Body of pancreas (tissue), 4 donors: ENCODE measurements around the gene CEP72. TPM values are rescaled to one million over a fixed set of nuclear protein-coding genes. Genes with fewer than 3 reads are reported as not detected.

ENCODE experiments used
- ATAC-seq: fragments of 150-250 bp; one replicate; pipeline ENCODE4 v1.9.1; 2016
- DNase-seq, 4 donors: peaks; one replicate each; pipeline ENCODE4 v3.0.0-alpha.2; 2019
- H3K27ac ChIP-seq, 4 donors: fragments of 200-600 bp; sonication (generic); 1 replicate in 3 of 4; 2 replicates in 1 of 4; pipeline versions ENCODE4 v1.5.1 to v1.6.1; 2016 to 2019; ENCODE audit warnings: mild to moderate bottlenecking in 1 of 4, mixed read lengths in 1 of 4, moderate library complexity in 1 of 4
- H3K27me3 ChIP-seq, 2 donors: fragments of 200-600 bp; sonication (generic); one replicate each; pipeline ENCODE4 v1.6.0; 2016; ENCODE audit warnings: mild to moderate bottlenecking in 1 of 2
- H3K36me3 ChIP-seq, 2 donors: fragments of 200-600 bp; sonication (generic); replicated peaks in 1 of 2; 2 replicates each; pipeline ENCODE4 v1.5.1; 2016; ENCODE audit warnings: low read depth in 2 of 2; ENCODE audit not compliant: insufficient read depth in 1 of 2
- H3K4me1 ChIP-seq: fragments of 200-600 bp; sonication (generic); one replicate; pipeline ENCODE4 v1.6.0; 2016
- H3K4me3 ChIP-seq, 2 donors: fragments of 200-600 bp; sonication (generic); 1 replicate in 1 of 2; 2 replicates in 1 of 2; pipeline ENCODE4 v1.5.1; 2016 to 2019
- H3K9me3 ChIP-seq, 3 donors: fragments of 200-600 bp; sonication (generic); 1 replicate in 2 of 3; 2 replicates in 1 of 3; pipeline ENCODE4 v1.5.1; 2016
- POLR2A ChIP-seq, 3 donors: fragments of 450-650 bp; IDR thresholded peaks; one replicate each; pipeline ENCODE4 v1.6.1; 2016; ENCODE audit warnings: antibody characterized with exemption in 3 of 3, mild to moderate bottlenecking in 2 of 3
- WGBS, 2 donors: methylation state at CpG; one replicate each; pipeline ENCODE4 v1.1.5; 2017; 5-methylcytosine and 5-hydroxymethylcytosine counted together
- intact Hi-C: fragments of 100-400 bp; cut with DNase I; formaldehyde crosslinking; loops from one replicate; pipeline ENCODE4 v1.15.1; 2023
- total RNA-seq, 2 donors: library from RNA; depleted of rRNA; stranded (reverse); fragments of >200 nt; gene quantifications; one replicate each; pipeline ENCODE4 v1.1.0, GENCODE V29; 2016
- TF ChIP-seq, protein P1 (sequence below), 7 experiments: fragments of 450-650 bp in 4 of 7; fragments of 200-600 bp in 3 of 7; sonication (generic) in 3 of 7; IDR thresholded peaks; one replicate each; pipeline ENCODE4 v1.5.1; 2016 to 2019; ENCODE audit warnings: antibody characterized with exemption in 7 of 7

The CEP72 gene
- total RNA-seq, 2 donors from 2014 or later = 1.3 to 7.8 TPM

DNA sequence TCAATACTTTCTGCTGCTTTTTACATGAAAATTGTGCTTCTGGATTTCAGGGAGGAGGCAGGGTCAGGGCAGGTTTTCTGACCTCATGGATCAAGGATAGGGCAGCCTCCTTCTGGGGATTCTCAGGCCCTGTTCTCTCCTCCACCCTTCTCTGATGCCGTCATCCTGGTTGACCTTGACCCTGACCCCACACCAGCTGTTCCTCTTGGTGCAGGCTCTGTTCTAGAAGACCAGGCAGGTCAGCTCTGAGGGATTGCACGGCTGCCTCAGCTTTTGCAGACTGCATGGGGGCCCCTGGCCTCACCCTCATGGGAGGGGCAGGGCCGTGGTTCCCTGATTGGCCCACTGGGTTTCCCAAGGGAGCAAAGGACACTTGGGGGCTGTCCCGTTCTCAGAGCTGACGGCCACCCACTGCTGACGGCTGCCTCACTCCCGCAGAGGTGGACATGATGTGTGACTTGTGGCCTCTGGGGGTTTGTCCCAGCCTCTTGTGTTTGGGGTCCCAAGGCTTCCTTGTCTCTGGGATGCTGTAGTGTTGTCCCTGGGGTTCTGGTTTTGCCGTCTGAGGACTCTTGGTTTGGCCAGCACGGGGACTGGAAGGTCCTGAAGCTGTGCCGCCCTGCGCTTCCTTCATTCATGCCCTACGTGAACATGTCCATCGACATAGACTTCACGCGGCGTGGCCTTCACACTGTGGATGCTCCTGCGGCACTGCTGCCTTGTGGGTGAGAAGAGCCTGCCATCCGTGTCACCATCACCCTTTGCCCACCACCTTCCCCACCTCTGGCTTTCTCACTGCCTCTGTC, 34.5 kb downstream of the CEP72 start:
- H3K4me3 ChIP-seq = no peak overlapping the region
- H3K4me1 ChIP-seq = no peaks in the 10 kb centered on the region
- DNase-seq = no peak
- no peaks in the 10 kb centered on the region for H3K9me3 ChIP-seq
- intact Hi-C loops = no loop called here
- H3K36me3 ChIP-seq = no peaks in the 10 kb centered on the region
- no peak for ATAC-seq
- no peak overlapping the region for H3K27ac ChIP-seq
- TF ChIP-seq POLR2A (IDR thresholded peaks at IDR 0.05) = no peak
- TF ChIP-seq, protein P1, sequence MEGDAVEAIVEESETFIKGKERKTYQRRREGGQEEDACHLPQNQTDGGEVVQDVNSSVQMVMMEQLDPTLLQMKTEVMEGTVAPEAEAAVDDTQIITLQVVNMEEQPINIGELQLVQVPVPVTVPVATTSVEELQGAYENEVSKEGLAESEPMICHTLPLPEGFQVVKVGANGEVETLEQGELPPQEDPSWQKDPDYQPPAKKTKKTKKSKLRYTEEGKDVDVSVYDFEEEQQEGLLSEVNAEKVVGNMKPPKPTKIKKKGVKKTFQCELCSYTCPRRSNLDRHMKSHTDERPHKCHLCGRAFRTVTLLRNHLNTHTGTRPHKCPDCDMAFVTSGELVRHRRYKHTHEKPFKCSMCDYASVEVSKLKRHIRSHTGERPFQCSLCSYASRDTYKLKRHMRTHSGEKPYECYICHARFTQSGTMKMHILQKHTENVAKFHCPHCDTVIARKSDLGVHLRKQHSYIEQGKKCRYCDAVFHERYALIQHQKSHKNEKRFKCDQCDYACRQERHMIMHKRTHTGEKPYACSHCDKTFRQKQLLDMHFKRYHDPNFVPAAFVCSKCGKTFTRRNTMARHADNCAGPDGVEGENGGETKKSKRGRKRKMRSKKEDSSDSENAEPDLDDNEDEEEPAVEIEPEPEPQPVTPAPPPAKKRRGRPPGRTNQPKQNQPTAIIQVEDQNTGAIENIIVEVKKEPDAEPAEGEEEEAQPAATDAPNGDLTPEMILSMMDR (IDR thresholded peaks at IDR 0.05) = no peak
- H3K27me3 ChIP-seq = no peaks in the 10 kb centered on the region
- 86 to 91% methylated on average over 13 to 18 of the region's 18 CpGs for WGBS, 2 donors

DNA sequence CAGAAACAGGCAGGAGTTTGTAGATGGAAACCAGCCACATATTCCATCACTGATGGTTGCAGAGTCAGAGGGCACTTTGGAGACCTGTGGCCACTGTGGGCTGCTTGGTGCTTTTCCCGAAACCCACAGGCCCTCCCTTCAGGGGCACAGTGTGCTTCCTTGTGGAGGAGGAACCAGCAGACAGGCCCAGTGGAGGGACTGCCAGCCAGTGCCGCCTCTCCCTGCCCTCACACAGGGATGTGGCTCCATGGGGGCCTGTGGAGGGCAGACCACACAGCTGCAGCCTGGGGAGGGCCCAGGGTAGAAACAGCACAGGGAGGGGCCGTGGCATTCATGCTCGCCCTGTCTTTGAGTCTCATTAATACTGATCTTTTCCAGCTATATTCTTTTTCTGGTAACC, 35.2 kb downstream of the CEP72 start:
- Histone ChIP-seq H3K36me3 (no peaks in the 10 kb centered on the region), H3K27ac (no peak overlapping the region), H3K27me3 (no peaks in the 10 kb centered on the region), H3K9me3 (no peaks in the 10 kb centered on the region), H3K4me3 (no peak overlapping the region), H3K4me1 (no peaks in the 10 kb centered on the region)
- intact Hi-C loops = no loop called here
- DNase-seq = no peak
- no peak for TF ChIP-seq POLR2A (IDR thresholded peaks at IDR 0.05)
- TF ChIP-seq, protein P1 (IDR thresholded peaks at IDR 0.05) = no peak
- ATAC-seq = no peak
- 95 to 100% methylated on average over 4 of the region's 4 CpGs for WGBS, 2 donors

DNA sequence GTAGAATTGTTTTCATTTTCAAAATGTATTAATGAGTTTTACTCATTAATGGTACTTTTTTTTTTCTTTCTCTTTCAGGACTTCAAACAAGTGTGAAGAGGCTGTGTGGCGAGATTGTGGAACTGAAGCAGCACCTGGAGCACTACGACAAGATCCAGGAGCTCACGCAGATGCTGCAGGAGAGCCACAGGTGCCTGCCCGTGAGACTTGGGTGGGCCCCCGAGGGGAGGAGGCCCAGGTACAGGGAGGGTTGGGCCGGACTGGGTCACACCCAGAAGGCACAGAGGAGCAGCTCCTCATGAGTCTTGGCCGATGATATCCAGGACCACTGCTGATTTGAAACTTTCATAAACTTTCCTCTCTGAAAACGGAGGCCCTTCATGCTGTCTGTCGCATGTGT, 35.6 kb downstream of the CEP72 start:
- WGBS, 2 donors = 97 to 100% methylated on average over 9 of the region's 9 CpGs
- no peak for DNase-seq

DNA sequence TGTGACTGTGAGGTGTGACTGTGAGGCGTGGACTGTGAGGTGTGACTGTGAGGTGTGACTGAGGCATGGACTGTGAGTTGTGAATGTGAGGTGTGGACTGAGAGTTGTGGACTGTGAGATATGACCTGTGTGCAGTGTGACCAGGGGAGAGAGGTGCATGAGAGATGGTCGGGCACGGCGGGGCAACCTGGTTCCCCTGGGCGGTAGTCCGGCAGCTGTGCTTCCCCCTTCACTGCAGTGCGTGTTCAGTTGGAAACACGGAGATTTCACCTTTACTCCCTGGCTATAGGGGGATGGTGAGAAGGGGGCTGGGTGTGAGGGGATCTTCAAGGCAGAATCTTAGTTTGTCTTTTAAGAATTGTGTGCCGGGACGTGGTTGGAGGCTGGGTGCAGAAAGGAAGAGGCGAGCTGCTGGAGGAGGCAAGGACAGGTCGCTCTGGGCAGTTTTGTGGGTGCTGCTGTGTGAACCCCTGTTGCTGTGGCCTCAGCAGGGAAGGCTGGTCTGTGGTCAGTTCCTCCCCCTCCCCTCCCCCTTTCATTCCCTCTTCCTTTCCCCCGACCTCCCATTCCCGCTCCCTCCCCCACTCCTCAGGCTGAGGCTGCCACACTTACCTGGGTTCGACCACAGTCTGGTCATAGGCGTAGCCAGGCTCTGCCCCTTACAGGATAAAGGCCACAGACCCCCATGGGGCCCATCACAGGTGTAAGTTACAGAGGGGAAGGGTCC, 39.3 kb downstream of the CEP72 start:
- ATAC-seq = no peak
- Histone ChIP-seq H3K9me3 (no peaks in the 10 kb centered on the region), H3K36me3 (no peaks in the 10 kb centered on the region), H3K4me3 (no peak overlapping the region), H3K4me1 (no peaks in the 10 kb centered on the region), H3K27me3 (no peaks in the 10 kb centered on the region), H3K27ac (no peak overlapping the region)
- intact Hi-C loops = no loop called here
- TF ChIP-seq, protein P1 (IDR thresholded peaks at IDR 0.05) = no peak
- TF ChIP-seq POLR2A (IDR thresholded peaks at IDR 0.05) = no peak
- 93 to 96% methylated on average over 16 of the region's 16 CpGs for WGBS, 2 donors
- no peak for DNase-seq

More for the DNA sequence above, 35.6 kb downstream of the CEP72 start:
- Histone ChIP-seq H3K27me3 (no peaks in the 10 kb centered on the region), H3K27ac (no peak overlapping the region), H3K9me3 (no peaks in the 10 kb centered on the region), H3K4me1 (no peaks in the 10 kb centered on the region), H3K4me3 (no peak overlapping the region), H3K36me3 (no peaks in the 10 kb centered on the region)
- TF ChIP-seq POLR2A (IDR thresholded peaks at IDR 0.05) = no peak
- ATAC-seq = no peak
- intact Hi-C loops = no loop called here

DNA sequence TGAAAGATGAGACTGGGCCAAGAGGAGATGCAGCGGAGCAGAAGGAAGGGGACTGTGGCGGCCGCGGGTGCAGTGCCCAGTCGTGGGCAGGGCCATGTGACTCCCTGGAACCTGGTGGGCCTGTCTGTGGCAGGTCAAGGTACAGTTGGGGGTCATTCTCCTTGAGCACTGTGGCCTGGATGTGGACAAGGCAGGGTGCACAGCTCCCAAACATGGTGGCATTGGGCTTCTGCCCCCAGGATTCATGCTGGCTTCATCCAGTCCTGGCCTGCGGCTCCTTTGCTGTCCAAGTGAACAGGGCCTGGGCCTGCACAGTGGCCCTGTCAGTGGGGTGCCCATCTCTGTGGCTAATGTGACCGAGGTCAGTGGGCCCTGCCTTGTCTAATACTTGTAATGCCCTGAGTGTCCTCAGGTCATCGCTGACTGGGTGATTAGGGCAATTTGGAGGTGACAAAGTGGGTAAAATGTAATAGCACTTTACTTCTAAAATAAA, 39.9 kb downstream of the CEP72 start:
- Histone ChIP-seq H3K9me3 (no peaks in the 10 kb centered on the region), H3K4me1 (no peaks in the 10 kb centered on the region), H3K36me3 (no peaks in the 10 kb centered on the region), H3K4me3 (no peak overlapping the region), H3K27ac (no peak overlapping the region), H3K27me3 (no peaks in the 10 kb centered on the region)
- no peak for ATAC-seq
- intact Hi-C loops = no loop called here
- WGBS, 2 donors = 92 to 93% methylated on average over 6 to 8 of the region's 8 CpGs
- DNase-seq = no peak
- TF ChIP-seq, protein P1 (IDR thresholded peaks at IDR 0.05) = no peak
- TF ChIP-seq POLR2A (IDR thresholded peaks at IDR 0.05) = no peak
